Upper lobe of right lung (tissue), 1 donor: Measurements from ENCODE around the gene LMLN. TPM values are rescaled to one million over a fixed set of nuclear protein-coding genes. Genes with fewer than 3 reads are reported as not detected.
"Not testable (repeated sequence)": the region's sequence is repeated elsewhere in the genome, so short reads cannot be mapped to it uniquely, and the experiment has no call there.

Source experiments
- ATAC-seq: fragments of 200-7000 bp; cut with Tn5 transposase; one replicate; pipeline ENCODE4 v1.9.1; 2020; ENCODE audit warnings: mild to moderate bottlenecking, moderate library complexity
- DNase-seq: peaks from one replicate; pipeline ENCODE4 v3.0.0-alpha.2; 2020
- H3K27ac ChIP-seq: fragments of 200-600 bp; one replicate; pipeline ENCODE4 v1.8.0; 2022
- H3K27me3 ChIP-seq: fragments of 200-600 bp; one replicate; pipeline ENCODE4 v1.8.0; 2022; ENCODE audit warnings: mild to moderate bottlenecking
- H3K36me3 ChIP-seq: fragments of 200-600 bp; one replicate; pipeline ENCODE4 v1.8.0; 2022
- H3K4me1 ChIP-seq: fragments of 200-600 bp; one replicate; pipeline ENCODE4 v1.8.0; 2022
- H3K4me3 ChIP-seq: fragments of 200-600 bp; one replicate; pipeline ENCODE4 v1.8.0; 2022; ENCODE audit warnings: mild to moderate bottlenecking
- H3K9me3 ChIP-seq: fragments of 200-600 bp; one replicate; pipeline ENCODE4 v1.8.0; 2022
- CTCF ChIP-seq: fragments of 200-600 bp; IDR thresholded peaks from one replicate; pipeline ENCODE4 v1.8.0; 2022; ENCODE audit warnings: antibody characterized with exemption
- intact Hi-C: fragments of 100-400 bp; cut with DNase I; formaldehyde crosslinking; loops from one replicate; pipeline ENCODE4 v1.11.0; 2022
- total RNA-seq: library from RNA; stranded (reverse); fragmentation: NEBNext Ultra II Directional; extraction: Animal tissue kit (Norgen Biotek cat#: 25700); gene quantifications from one replicate; pipeline ENCODE4 v1.2.1, GENCODE V29; 2021
- donor health status: DM: no; HTN: yes; CAD: no; lungs with severe emphysema.

The LMLN gene
- total RNA-seq, 1 donor from 2014 or later = 7.3 TPM

DNA sequence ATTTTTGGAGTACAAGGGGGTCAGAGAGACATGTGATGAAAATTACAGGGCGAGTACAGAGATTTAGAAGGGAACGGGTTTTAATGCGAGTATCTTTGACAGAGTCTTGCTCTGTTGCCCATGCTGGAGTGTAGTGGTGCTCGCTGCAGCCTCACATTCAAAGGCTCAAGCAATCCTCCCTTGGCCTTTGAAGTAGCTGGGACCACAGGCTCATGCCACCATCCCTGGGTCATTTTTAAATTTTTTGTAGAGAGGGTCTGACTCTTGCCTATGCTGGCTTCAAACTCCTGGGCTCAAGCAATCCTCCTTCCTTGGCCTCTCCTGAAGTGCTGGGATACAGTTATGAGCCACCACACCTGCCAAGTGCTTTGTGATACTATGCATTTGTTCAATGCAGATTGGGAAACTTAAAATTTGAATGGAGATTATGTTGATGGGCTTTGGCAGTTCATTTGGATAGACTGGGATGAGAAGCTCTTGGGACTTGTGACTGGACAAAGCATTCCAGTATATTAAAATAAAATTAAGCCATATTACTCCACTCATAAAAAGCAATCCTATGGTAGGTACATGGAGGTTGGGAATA, 4.0 kb upstream of the LMLN start:
- Histone ChIP-seq H3K9me3 (no peaks in the 10 kb centered on the region), H3K4me3 (no peak overlapping the region), H3K27me3 (no peaks in the 10 kb centered on the region), H3K36me3 (peaks cover 57% of the 10 kb centered on the region), H3K27ac (no peak overlapping the region), H3K4me1 (peaks cover 58% of the 10 kb centered on the region)
- ATAC-seq (no peak), DNase-seq (no peak)
- TF ChIP-seq CTCF = no peak
- intact Hi-C loops = no loop called here

DNA sequence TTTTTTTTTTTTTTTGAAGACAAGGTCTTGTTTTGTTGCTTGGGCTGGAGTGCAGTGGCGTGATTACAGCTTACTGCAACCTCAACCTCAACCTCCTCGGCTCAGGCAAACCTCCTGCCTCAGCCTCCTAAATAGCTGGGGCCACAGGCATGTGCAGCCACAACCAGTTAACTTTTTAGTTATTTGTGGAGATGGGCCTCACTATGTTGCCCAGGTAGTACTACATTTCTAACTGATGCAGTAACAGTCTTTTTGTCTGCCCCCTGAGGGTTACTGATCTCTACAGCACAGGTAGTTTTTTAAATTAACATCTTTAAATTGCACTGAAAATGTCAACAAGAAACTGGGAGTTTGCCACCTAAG, 3.4 kb upstream of the LMLN start:
- Histone ChIP-seq H3K36me3 (peaks cover 52% of the 10 kb centered on the region), H3K27ac (peak overlapping the region; percentile 80), H3K4me1 (peaks cover 58% of the 10 kb centered on the region), H3K27me3 (no peaks in the 10 kb centered on the region), H3K4me3 (no peak overlapping the region), H3K9me3 (no peaks in the 10 kb centered on the region)
- DNase-seq (no peak), ATAC-seq (no peak)
- intact Hi-C loops = no loop called here
- TF ChIP-seq CTCF = no peak

- Histone ChIP-seq H3K4me1 (peaks cover 49% of the 10 kb centered on the region), H3K27ac (peak overlapping the region; percentile 80), H3K36me3 (peaks cover 41% of the 10 kb centered on the region), H3K4me3 (no peak overlapping the region), H3K27me3 (no peaks in the 10 kb centered on the region), H3K9me3 (no peaks in the 10 kb centered on the region)
- intact Hi-C loops = no loop called here
- TF ChIP-seq CTCF = no peak
- ATAC-seq (no peak), DNase-seq (no peak)
Observed at GRCh38 chr3:197957790-197958133, 2.3 kb upstream of the LMLN start.

- intact Hi-C loops = no loop called here
- no peaks in the 10 kb centered on the region for H3K27me3 ChIP-seq
- H3K9me3 ChIP-seq = no peaks in the 10 kb centered on the region
- peaks cover 35% of the 10 kb centered on the region for H3K36me3 ChIP-seq
- DNase-seq (no peak), ATAC-seq (no peak)
- peaks cover 44% of the 10 kb centered on the region for H3K4me1 ChIP-seq
- H3K4me3 ChIP-seq = no peak overlapping the region
- H3K27ac ChIP-seq = peak overlapping the region; percentile 80
- no peak for TF ChIP-seq CTCF
Observed at GRCh38 chr3:197958346-197958745, 1.7 kb upstream of the LMLN start.

DNA sequence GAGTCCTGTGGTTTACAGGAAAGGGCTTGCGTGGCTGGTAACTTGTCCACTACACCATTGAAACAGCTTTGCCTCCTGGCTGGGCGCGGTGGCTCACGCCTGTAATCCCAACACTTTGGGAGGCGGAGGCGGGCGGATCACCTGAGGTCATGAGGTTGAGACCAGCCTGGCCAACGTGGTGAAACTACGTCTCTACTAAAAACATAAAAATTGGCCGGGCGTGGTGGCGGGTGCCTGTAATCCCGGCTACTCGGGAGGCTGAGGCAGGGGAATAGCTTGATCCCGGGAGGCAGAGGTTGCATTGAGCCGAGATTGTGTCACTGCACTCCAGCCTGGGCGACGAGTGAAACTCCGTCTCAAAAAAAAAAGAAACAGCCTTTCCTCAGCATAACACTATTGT, 1.2 kb upstream of the LMLN start:
- DNase-seq, H3K4me3 ChIP-seq: not testable (repeated sequence)
- peaks cover 41% of the 10 kb centered on the region for H3K4me1 ChIP-seq

GRCh38 chr3:197959500-197959890, 522 bp upstream of the LMLN start:
- Histone ChIP-seq H3K9me3 (no peaks in the 10 kb centered on the region), H3K4me3 (peak overlapping the region; percentile 67), H3K27ac (peak overlapping the region; percentile 73), H3K36me3 (peaks cover 23% of the 10 kb centered on the region), H3K4me1 (peaks cover 40% of the 10 kb centered on the region), H3K27me3 (no peaks in the 10 kb centered on the region)
- ATAC-seq (no peak), DNase-seq (no peak)
- TF ChIP-seq CTCF = no peak
- intact Hi-C loops = no loop called here

More for the DNA sequence above, 1.2 kb upstream of the LMLN start:
- intact Hi-C loops, H3K27me3 ChIP-seq, H3K9me3 ChIP-seq, ATAC-seq: not testable (repeated sequence)
- Histone ChIP-seq H3K27ac (peak overlapping the region; percentile 73), H3K36me3 (peaks cover 30% of the 10 kb centered on the region)
